ENCODE results near the gene SLIT3.

- TF ChIP-seq CTCF (IDR thresholded peaks at IDR 0.05; ENCODE audit: low read depth, low read length, poor library complexity, severe bottlenecking) (no peak), EZH2phosphoT487 (IDR thresholded peaks at IDR 0.05; ENCODE audit: borderline replicate concordance, low read length) (no peak)
These were observed 349.2 kb downstream of the SLIT3 start for GRCh38 chr5:168951769-168952168.

Measured in DOHH2 (cell line).